ENCODE results near the gene ANGPTL8.

DNA sequence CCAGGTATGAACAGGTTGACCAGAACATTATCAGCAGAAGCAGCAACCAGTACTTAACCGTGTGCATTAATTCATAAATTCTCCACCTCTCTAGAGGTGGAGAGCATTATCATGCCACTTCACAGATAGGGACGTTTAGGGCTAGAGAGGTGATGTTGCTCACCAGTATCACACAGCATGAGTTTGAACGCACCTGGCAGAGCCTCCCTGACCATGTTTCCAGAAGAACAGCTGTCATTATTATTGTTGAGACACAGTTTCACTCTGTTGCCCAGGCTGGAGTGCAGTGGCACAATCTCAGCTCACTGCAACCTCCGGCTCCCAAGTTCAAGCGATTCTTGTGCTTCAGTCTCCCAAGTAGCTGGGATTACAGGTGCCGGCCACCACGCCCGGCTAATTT lies 48.9 kb upstream of the ANGPTL8 start:
- TF ChIP-seq, protein P1, sequence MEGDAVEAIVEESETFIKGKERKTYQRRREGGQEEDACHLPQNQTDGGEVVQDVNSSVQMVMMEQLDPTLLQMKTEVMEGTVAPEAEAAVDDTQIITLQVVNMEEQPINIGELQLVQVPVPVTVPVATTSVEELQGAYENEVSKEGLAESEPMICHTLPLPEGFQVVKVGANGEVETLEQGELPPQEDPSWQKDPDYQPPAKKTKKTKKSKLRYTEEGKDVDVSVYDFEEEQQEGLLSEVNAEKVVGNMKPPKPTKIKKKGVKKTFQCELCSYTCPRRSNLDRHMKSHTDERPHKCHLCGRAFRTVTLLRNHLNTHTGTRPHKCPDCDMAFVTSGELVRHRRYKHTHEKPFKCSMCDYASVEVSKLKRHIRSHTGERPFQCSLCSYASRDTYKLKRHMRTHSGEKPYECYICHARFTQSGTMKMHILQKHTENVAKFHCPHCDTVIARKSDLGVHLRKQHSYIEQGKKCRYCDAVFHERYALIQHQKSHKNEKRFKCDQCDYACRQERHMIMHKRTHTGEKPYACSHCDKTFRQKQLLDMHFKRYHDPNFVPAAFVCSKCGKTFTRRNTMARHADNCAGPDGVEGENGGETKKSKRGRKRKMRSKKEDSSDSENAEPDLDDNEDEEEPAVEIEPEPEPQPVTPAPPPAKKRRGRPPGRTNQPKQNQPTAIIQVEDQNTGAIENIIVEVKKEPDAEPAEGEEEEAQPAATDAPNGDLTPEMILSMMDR (conservative IDR thresholded peaks at IDR 0.05; ENCODE audit: low read depth, low read length) = no peak
- no peak for TF ChIP-seq EZH2 (IDR thresholded peaks at IDR 0.05; ENCODE audit: borderline replicate concordance, low read depth, low read length, poor library complexity, severe bottlenecking)

All from A673 (cell line).